GM18867 (cell line): Measurements from ENCODE around the gene ATP2A1.
"Not testable (repeated sequence)": the region's sequence is repeated elsewhere in the genome, so short reads cannot be mapped to it uniquely, and the experiment has no call there.

Experiments used
- ATAC-seq: cut with Tn5 transposase; IDR thresholded peaks from one replicate; pipeline ENCODE4 v1.9.1; 2021; ENCODE audit warnings: mild to moderate bottlenecking, moderate library complexity; ENCODE audit not compliant: unreplicated experiment

ATP2A1 gene

DNA sequence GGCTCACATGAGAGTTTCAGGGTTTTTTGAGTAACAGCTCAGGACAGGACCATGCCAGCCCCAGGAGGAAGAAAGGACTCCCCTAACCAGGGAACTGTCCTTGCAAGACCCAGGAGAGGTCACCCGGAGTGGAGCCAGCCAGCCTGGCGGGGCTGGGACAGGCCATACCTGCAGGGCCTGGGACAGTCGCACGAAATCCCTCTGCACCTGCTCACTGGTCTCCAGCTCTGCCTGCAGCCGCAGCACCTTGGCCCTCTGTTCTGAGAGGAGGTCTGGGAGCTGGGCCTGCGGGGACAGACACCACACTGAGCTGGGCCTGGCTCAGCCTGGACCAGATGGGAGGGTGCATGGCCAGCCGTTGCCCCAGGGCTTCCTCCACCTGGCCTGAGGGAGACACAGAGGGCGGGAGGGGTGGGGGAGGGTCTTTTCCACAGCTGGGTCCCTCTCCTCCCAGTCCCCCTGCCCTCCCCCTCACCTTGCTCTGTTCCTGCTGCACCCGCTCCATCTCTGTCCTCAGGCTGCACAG, 27.0 kb downstream of the ATP2A1 start:
- ATAC-seq = no peak

DNA sequence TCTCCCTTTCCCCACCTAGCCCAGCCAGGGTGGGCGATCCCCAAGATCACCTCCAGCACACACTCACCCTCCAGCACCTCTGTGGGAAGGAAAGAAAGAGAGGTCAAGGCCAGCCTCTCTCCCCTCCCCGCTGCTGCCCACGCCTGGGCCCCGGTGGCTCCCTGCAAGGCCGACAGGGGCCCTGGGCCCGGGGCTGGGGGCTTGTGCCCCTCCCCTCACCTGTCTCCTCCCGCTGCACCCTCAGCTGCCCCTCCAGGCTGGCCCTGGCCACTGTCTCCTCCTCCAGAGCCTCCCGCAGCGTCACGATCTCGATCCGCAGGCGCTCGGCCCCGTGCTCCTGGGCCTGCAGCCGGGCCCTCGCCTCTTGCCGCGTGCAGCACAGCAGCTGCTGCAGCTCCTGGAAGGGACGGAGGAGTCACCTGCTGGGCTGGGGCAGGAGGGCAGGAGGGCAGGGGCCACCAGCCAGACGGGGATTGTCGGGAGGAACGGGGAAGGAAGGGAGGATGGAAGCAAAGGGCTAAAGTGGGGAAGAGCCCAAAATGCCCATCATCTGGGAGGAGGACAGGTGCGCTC, 27.6 kb downstream of the ATP2A1 start:
- ATAC-seq = no peak

DNA sequence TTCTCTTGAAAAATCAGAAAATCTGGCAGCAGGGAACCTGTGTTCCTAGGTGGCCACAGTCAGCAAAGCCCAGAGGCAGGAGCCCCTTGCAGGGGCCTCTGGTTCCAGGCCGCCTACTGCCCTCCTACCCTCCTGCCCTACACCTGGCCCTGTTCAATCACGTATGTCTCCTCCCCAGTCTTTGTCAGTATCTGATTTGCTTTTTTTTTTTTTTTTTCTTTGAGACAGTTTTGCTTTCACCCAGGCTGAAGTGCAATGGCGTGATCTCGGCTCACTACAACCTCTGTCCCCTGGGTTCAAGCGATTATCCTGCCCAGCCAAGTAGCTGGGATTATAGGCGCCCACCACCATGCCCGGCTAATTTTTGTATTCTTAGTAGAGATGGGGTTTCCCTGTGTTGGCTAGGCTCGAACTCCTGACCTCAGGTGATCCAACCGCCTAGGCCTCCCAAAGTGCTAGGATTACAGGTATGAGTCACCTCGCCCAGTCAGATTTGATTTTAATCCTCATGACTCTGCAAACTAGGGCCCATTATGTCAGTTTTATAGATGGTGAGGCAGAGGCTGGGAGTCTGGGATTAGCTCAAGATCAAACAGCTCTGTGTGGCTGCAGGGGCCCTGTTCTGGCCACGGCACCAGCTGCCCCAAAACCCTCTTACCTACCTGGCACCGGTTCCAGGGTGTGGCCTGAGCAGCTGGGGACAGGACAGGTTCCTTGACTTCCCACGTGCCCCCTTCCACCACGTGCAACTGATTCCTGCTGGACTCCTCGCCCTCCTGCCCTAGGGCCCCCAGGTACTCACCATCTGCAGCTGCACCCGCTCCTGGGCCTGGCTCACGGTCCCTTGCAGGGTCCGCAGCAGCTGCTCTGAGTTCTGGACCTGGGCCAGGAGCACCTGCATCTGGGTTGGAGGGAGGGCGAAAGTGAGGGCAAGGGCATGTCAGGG, 32.1 kb downstream of the ATP2A1 start:
- no peak for ATAC-seq

DNA sequence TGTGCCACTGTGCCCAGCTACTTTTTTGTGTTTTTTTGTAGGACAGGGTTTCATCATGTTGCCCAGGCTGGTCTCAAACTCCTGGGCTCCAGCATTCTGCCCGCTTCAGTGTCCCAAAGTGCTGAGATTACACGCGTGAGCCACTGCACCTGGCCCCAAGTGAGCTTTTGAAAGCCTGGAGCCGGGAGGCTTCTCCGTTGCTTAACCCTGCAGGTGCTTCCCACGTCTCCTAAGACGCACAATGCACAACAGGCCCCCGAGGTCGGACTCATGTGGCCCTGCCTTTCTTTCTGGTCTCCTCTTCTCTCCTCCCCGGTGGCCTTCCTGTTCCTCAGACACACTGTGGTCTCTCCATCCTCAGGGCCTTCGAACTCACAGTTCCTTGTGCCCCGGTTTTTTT, 34.3 kb downstream of the ATP2A1 start:
- no peak for ATAC-seq

GRCh38 chr16:28913946-28914724, 35.8 kb downstream of the ATP2A1 start:
- ATAC-seq = no peak

DNA sequence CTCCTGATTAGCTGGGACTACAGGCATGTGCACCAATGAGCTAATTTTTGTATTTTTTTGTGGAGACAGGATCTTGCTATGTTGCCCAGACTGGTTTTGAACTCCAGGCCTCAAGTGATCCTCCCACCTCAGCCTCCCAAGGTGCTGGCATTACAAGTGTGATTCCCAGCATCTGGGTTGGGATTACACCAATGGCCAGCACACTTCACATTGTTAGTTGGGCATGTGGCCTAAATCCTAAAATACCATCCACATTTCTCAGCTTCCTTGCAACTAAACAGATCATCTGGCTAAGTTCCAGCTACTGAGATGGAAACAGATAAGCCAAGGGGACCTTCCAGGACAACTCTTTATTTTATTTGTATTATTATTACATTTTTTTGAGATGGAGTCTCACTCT, 36.9 kb downstream of the ATP2A1 start:
- no peak for ATAC-seq

- ATAC-seq = no peak
Measured at GRCh38 chr16:28917095-28917494, 38.8 kb downstream of the ATP2A1 start.

GRCh38 chr16:28918698-28919097, 40.4 kb downstream of the ATP2A1 start:
- ATAC-seq = no peak

GRCh38 chr16:28923231-28923587, 44.9 kb downstream of the ATP2A1 start:
- ATAC-seq = no peak

DNA sequence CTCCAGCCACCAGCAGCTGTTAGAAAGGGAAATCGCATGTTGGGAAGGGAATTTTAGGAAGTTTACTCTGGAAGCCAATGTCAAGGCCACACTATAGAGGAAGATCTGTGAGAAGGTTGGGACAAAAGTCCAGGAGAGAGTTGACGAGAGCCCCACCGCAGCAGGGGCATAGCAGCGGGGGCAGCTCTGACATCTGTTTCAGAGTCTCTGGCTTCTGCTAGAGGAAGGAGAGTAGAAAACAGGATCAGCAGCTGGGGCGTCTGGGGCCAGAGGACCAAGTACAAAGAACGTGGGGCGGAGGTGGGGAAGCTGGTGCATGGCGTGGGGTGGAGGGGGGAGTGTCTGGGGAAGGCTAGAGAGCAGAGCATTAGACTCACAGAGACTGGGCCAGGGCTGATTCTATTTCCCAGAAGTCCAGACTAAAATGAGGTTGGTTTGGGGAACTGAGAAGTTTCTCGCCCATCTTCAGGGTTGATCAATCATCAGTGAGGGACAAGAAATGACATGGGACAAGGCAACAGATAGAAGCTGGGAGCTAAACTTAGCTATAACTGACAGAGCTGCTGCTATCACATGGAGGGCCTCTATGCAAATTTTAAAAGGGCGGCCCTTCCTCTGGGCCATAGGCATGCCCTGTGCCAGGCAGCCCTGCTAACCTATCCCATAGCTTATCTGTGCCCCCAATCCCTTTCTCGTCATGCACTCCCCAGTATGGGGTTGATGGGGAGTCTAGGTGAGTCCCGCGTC, 45.5 kb downstream of the ATP2A1 start:
- peak; percentile 52 for ATAC-seq

DNA sequence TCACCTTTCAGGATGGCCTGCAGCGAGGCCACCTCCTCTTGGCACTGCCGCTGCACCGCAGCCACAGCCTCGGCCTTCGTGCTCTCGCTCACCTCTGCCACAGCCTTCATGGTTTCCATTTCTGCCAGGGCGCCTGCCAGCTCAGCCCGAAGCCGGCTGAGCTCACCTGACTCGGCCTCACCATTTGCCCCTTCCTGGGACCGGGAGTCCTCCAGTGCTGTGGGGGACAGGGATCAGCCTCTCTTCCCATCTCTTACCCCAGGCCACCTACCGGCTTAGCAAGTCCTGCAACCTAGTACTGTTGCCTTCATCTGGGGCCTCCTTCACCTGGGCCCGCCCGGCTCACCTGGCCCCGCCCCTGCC, 46.1 kb downstream of the ATP2A1 start:
- no peak for ATAC-seq

DNA sequence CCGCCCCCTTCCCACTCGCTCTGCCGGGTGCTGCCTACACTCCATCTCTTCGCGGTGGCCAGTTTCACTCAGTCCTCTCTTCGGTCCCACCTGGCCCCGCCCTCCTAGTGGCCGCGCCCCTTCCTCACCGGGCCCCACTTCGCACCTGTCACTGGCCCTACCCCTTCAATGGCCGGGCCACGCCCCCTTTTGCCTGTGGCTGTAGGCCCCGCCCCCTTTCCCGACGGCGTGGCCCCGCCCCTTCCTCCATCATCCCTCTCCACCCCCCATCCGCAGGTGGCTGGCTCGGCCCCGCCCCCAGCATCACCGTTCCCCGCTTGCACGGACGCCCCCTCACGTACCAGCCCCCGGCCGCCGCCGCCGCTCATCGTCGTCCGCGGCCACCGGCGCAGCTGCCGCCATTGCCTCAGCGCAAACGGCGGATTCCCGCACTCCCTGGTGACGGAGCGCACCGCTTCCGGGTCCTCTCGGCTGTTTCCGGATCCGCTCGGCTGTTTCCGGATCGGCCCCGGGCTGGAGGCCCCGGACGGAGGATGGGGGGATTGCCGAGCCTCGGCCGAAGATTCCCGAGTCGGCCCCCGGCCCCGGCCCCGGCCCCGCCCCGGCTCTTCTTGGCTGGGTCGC, 46.6 kb downstream of the ATP2A1 start, which contains the start of gene RABEP2:
Gene RABEP2, minus strand, starts transcription at position 477 of the 624 bp plus-strand sequence. Its CDS starts 75 bp downstream, at position 402.
- ATAC-seq = peak; percentile 66

GRCh38 chr16:28925386-28926228, 47.3 kb downstream of the ATP2A1 start:
- peak; percentile 30 for ATAC-seq

- not testable (repeated sequence) for ATAC-seq
Measured at GRCh38 chr16:28926284-28926683, 48.0 kb downstream of the ATP2A1 start.

GRCh38 chr16:28927815-28928214, 49.5 kb downstream of the ATP2A1 start:
- no peak for ATAC-seq

DNA sequence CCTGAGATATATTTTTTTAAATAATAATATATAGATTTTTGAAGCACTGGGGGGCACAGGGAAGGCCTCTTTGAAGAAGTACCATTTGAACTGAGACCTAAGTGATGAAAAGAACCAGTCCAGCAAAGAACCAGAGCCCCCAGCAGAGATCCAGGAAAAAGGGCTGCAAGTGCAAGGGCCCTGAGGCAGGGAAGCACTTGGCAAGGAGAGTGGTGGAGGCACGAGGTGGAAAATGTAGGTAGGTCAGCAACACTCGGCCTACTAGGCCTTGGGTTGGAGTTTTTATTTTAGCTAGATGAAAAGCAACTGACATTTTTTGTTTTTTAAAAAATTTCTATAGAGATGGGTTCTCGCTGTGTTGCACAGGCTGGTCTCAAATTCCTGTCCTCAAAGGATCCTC, 51.9 kb downstream of the ATP2A1 start:
- no peak for ATAC-seq

GRCh38 chr16:28930652-28931051, 52.4 kb downstream of the ATP2A1 start:
- ATAC-seq = no peak

GRCh38 chr16:28931801-28932225, 53.5 kb downstream of the ATP2A1 start, which contains the start of gene CD19:
TSS of gene CD19 (plus strand) at chr16:28931971. CDS start at chr16:28932001, 30 bp downstream.
- no peak for ATAC-seq
